ENCODE results near the gene TEF.

Gene TEF, protein sequence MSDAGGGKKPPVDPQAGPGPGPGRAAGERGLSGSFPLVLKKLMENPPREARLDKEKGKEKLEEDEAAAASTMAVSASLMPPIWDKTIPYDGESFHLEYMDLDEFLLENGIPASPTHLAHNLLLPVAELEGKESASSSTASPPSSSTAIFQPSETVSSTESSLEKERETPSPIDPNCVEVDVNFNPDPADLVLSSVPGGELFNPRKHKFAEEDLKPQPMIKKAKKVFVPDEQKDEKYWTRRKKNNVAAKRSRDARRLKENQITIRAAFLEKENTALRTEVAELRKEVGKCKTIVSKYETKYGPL

GRCh38 chr22:41381329-41382097 is at the start of gene TEF:
TEF (plus strand) TSS chr22:41381942; CDS start chr22:41382045, 103 bp downstream.
- DNase-seq = peak; percentile 98

- no peak for DNase-seq
Measured at GRCh38 chr22:41332217-41332939, 49.4 kb upstream of the TEF start.

DNA sequence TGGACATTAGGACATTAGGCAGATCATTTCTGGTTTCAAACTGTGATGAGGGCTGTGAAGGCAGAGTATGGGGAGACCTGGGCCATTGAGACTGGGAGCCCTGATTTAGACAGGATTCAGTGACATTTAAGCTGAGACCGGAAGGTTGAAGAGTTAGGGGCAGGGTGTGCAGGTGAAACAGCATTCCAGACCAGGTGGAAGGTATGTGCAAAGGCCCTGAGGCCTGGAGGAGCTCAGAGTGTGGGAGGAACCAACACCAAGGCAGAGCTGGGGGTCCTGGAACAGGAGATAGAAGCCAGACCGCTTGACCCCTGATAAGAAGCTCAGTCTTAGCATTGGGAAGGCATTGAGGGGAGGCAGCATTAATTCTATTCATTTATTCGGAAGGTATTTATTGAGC is 47.9 kb upstream of the TEF start:
- DNase-seq = no peak

GRCh38 chr22:41334215-41334614 is 47.5 kb upstream of the TEF start:
- no peak for DNase-seq

DNA sequence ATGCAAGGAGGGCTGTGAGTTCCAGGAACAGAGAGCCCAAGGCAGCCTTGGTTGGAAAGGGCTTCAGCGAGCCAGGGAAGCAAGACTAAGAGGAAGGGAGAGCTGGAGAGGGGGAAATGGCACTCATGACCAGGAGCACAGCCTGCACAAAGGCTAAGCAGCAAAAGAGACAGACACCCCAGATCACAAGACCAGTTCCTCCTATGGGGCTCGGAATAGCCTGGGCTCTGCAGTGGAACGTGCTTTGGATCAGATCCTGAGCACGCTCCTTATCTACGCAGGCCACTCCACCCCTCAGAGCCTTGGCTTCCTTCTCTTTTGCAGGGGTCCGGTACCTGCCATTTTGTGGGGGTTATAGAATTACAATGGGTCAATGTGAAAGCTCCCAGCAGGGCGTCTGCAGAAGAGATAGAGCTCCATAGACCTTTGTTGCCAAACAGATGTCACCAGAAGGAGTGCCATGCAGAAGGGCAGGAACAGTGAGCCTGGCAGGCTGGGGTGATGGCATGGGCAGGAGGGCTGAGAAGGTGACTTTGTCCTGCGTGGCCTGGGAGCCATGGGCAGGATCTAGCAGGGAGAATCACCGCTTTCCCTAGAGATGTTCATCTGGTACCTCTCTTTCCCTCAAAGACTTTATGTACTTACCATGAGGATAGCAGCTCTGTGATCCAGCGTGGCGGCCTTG is 46.6 kb upstream of the TEF start:
- DNase-seq = no peak

- DNase-seq = no peak
Measured at GRCh38 chr22:41338614-41339212, 43.0 kb upstream of the TEF start.

GRCh38 chr22:41339823-41340222 is 41.9 kb upstream of the TEF start:
- DNase-seq = no peak

DNA sequence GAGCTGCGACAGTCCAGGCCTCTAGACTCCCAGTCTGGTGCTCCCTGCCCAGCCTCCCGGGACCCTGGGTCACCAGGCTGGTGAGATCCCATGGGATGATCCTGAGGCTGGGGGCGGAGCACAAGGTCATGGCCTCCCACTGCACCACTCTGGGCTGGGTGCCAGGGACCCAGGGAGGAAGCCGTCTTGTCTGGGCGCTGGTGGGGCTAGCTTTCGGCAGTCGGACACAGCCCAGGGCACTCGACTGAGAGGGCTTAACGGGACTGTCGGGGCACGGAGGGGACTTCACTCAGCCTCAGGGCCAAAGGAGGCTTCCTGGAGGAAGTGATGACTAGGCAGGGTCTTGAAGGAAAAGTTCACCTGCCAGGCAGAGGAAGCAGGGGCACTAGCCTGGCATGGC is 41.4 kb upstream of the TEF start:
- no peak for DNase-seq

GRCh38 chr22:41341012-41341411 is 40.7 kb upstream of the TEF start:
- no peak for DNase-seq

GRCh38 chr22:41341990-41342389 is 39.8 kb upstream of the TEF start:
- DNase-seq = peak; percentile 62

DNA sequence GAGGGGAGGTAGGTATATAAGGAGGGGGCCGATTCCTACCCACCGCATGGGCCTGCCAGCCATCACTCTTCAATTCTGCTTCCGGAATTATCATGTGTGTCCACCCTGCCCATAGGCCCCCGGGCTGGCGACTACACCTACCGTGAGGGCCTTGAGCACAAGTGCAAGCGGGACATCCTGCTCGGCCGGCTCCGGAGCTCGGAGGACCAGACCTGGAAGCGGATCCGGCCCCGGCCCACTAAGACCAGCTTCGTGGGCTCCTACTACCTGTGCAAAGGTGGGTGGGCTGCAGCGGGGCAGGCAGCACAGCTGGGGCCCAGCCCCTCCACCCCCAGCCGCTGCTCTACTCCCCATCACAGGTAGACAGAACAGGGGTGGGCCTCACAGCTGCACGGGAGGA is 38.4 kb upstream of the TEF start:
- DNase-seq = no peak

DNA sequence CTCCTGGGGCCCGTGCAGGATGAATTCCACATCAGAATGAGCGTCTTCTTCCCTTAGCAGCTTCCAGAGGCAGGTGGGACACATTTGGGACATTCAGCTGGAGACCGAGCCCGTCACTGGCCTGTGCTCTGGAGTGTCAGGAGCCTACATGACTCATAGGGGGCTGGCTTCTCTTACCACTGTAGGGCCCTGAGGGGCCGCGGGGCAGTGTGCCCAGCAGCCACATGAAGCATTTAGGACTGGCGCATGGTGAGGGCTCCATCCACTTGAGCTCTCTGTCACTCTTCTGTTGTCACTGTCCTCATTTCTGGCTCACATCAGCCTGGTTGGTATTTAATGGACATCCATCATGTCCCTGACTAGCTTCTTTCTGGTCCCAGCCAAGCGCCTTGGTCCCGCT is 38.0 kb upstream of the TEF start:
- DNase-seq = no peak

DNA sequence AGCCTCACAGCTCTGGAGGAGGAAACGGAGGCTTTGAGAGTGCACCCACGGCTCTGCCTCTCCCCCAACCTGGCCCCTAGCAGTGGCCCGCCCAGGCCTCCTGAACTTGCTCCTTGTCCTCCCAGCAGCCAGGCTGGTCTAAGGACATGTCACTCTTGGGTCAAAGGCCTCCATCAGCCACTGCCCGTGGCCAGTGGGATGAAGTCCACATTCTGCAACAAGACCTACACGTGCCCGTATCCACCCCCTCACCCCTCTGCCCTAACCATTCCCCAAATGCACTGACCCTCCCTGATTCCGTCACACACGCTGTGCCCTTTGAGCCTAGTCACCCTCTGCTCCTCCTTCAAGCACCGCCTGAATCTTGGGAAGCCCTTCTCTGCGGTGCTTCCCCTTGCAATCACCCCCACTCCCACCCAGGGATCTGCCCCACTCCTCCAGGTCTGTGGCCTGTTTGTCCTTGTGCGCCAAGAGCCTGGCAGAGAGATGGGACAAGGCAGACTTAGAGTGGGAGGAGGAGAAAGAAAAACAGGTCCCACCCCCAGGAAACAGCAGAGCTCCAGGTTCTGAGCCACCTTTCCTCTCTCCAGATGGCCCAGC is 37.5 kb upstream of the TEF start:
- no peak for DNase-seq

DNA sequence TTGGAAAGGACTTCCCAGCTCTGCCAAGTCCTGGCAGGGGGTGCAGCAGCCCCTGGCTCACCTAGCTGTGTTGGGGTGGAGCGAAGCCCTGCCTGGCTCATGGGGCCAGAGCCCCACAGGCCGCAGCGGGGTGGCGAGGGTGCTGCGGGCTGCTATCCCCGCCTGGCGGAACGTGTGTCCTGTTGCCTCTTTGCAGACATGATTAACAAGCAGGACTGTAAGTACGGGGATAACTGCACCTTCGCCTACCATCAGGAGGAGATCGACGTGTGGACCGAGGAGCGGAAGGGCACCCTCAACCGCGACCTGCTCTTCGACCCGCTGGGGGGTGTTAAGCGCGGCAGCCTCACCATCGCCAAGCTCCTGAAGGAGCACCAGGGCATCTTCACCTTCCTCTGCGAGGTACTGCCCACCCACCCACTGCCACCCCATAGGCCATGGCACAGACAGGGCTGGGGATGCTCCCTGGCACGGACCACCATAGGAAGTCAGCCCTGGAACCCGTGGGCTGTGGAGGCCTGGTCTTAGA is 35.9 kb upstream of the TEF start:
- no peak for DNase-seq

- no peak for DNase-seq
Measured at GRCh38 chr22:41347066-41347859, 34.5 kb upstream of the TEF start.

- no peak for DNase-seq
Measured at GRCh38 chr22:41348964-41349484, 32.7 kb upstream of the TEF start.

DNA sequence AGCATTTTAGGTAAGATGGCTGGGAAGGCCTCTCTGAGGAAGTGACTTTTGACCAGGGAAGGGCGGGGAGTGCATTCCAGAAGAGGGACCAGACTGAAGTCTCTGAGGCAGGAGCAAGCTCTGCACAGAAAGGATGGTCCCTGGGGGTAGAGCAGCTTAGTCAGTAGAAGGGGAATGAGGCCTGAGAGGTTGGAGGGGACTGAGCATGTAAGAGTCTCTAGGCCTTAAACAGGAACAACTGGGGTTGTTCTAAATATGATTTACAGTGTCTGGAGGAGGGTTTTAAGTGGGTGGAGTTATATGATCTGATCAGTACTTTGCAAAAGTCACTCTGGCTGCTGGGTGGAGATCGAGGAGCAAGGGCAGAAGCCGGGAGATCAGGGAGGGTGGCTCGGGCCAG is 31.7 kb upstream of the TEF start:
- DNase-seq = no peak

- DNase-seq = no peak
Measured at GRCh38 chr22:41351011-41351410, 30.7 kb upstream of the TEF start.

- no peak for DNase-seq
Measured at GRCh38 chr22:41352058-41352457, 29.7 kb upstream of the TEF start.

GRCh38 chr22:41353862-41354575 is 27.7 kb upstream of the TEF start:
- DNase-seq = no peak

Data from activated CD4-positive, alpha-beta T cell treated with anti-CD3 and anti-CD28 coated beads, Interleukin-10, Interleukin-2, amounts not matched to agents 100 ng/mL and 50 ng/mL, durations not matched to agents 16 hours and 8 hours (primary cell).